ENCODE measurements around the gene NELL1. TPM values are rescaled to one million over a fixed set of nuclear protein-coding genes. Genes with fewer than 3 reads are reported as not detected.

Gene NELL1
- polyA plus RNA-seq, 1 of the 3 experiments (the other 2 are of a cell fraction), result not detected

- Histone ChIP-seq H3F3A (replicated peaks; ENCODE audit: insufficient read depth) (no peaks in the 10 kb centered on the region), H2AFZ (ENCODE audit: low read depth) (no peak overlapping the region), H4K20me1 (ENCODE audit: insufficient read depth) (no peaks in the 10 kb centered on the region), H3K27ac (ENCODE audit: low read depth in 2 of 2, low read length in 1 of 2) (no peak overlapping the region), H3K4me1 (ENCODE audit: control insufficient read depth in 1 of 2, insufficient read depth in 2 of 2, low read depth in 1 of 2, low read length in 1 of 2) (no peaks in the 10 kb centered on the region; a peak in 1 of 4 replicates), H3K4me3 (ENCODE audit: low read depth in 2 of 2, low read length in 1 of 2) (no peak overlapping the region), H3K9me2 (no peaks in the 10 kb centered on the region), H3K9me3 (no peaks in the 10 kb centered on the region; the same call in 1 of the 2 replicates), H3K4me2 (no peak overlapping the region), H3K27me3 (ENCODE audit: insufficient read depth) (no peaks in the 10 kb centered on the region), H3K9ac (no peak overlapping the region), H3K79me2 (ENCODE audit: insufficient read depth) (no peaks in the 10 kb centered on the region), H3K36me3 (replicated peaks in 1 of 2; ENCODE audit: control insufficient read depth in 1 of 2, insufficient read depth in 2 of 2, low read length in 1 of 2) (no peaks in the 10 kb centered on the region)
- WGBS (ENCODE audit: low lambda C conversion rate), result 50% methylated on average over 1 of the region's 1 CpG
- TF ChIP-seq FOXM1 (IDR thresholded peaks at IDR 0.05; ENCODE audit: low read depth) (no peak), RFX5 (IDR thresholded peaks at IDR 0.05; ENCODE audit: low read length) (no peak), RXRA (IDR thresholded peaks at IDR 0.05; ENCODE audit: borderline replicate concordance, low read depth) (no peak), RAD21 (IDR thresholded peaks at IDR 0.05; ENCODE audit: low read length) (no peak), GATA2 (CRISPR knock-in tag; IDR thresholded peaks at IDR 0.05) (no peak), EZH2phosphoT487 (IDR thresholded peaks at IDR 0.05; ENCODE audit: borderline replicate concordance, low read depth) (no peak), MEF2A (IDR thresholded peaks at IDR 0.05; ENCODE audit: borderline replicate concordance, low read depth) (no peak), PBX3 (IDR thresholded peaks at IDR 0.05) (no peak), JUND (IDR thresholded peaks at IDR 0.05) (no peak), MXI1 (IDR thresholded peaks at IDR 0.05; ENCODE audit: low read depth, low read length) (no peak), EP300 (IDR thresholded peaks at IDR 0.05; ENCODE audit: borderline replicate concordance in 1 of 2, low read depth in 1 of 2, low read length in 1 of 2) (no peak), TAF1 (IDR thresholded peaks at IDR 0.05; ENCODE audit: borderline replicate concordance, low read depth, low read length) (no peak), REST (IDR thresholded peaks at IDR 0.05; ENCODE audit: low read depth, low read length) (no peak), ELF1 (IDR thresholded peaks at IDR 0.05) (no peak), NFIC (IDR thresholded peaks at IDR 0.05; ENCODE audit: borderline replicate concordance) (no peak), YY1 (IDR thresholded peaks at IDR 0.05; ENCODE audit: low read depth) (no peak), TCF12 (IDR thresholded peaks at IDR 0.05) (no peak), FOXJ3 (CRISPR knock-in tag; IDR thresholded peaks at IDR 0.05) (no peak)
- TF ChIP-seq, protein P1, sequence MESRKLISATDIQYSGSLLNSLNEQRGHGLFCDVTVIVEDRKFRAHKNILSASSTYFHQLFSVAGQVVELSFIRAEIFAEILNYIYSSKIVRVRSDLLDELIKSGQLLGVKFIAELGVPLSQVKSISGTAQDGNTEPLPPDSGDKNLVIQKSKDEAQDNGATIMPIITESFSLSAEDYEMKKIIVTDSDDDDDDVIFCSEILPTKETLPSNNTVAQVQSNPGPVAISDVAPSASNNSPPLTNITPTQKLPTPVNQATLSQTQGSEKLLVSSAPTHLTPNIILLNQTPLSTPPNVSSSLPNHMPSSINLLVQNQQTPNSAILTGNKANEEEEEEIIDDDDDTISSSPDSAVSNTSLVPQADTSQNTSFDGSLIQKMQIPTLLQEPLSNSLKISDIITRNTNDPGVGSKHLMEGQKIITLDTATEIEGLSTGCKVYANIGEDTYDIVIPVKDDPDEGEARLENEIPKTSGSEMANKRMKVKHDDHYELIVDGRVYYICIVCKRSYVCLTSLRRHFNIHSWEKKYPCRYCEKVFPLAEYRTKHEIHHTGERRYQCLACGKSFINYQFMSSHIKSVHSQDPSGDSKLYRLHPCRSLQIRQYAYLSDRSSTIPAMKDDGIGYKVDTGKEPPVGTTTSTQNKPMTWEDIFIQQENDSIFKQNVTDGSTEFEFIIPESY (IDR thresholded peaks at IDR 0.05; ENCODE audit: borderline replicate concordance, low read depth), result no peak
- CTCF ChIA-PET, result no interaction called here
- no peak for DNase-seq
- POLR2A ChIA-PET, result no interaction called here
Observed at GRCh38 chr11:21110415-21110814, 441.0 kb downstream of the NELL1 start.
